Fibroblast of lung (primary cell): ENCODE results near the gene TMCC1. TPM values are rescaled to one million over a fixed set of nuclear protein-coding genes. Genes with fewer than 3 reads are reported as not detected.

Experiments used
- DNase-seq, 2 donors: peaks; one replicate each; pipeline versions ENCODE4 v3.0.0 to v3.0.0-alpha.2; 2010; ENCODE audit warnings: low read depth in 2 of 2
- H2AFZ ChIP-seq: 2 replicates; pipeline ENCODE4 v1.5.1; 2012; ENCODE audit warnings: low read length, control low read depth, inconsistent platforms
- H3K27ac ChIP-seq: 2 replicates; pipeline ENCODE4 v1.5.1; 2011; ENCODE audit warnings: low read length, control low read depth; ENCODE audit not compliant: insufficient read depth
- H3K27me3 ChIP-seq: 2 replicates; pipeline ENCODE4 v1.5.1; 2011; ENCODE audit warnings: mild to moderate bottlenecking, low read length; ENCODE audit not compliant: control insufficient read depth, insufficient read depth
- H3K36me3 ChIP-seq: 2 replicates; pipeline ENCODE4 v1.5.1; 2011; ENCODE audit warnings: low read length; ENCODE audit not compliant: control insufficient read depth, insufficient read depth
- H3K4me1 ChIP-seq: 2 replicates; pipeline ENCODE4 v1.5.1; 2011; ENCODE audit warnings: low read length; ENCODE audit not compliant: control insufficient read depth, insufficient read depth; ENCODE audit errors: extremely low read depth
- H3K4me2 ChIP-seq: 2 replicates; pipeline ENCODE4 v1.5.1; 2011; ENCODE audit warnings: low read length, control low read depth; ENCODE audit not compliant: insufficient read depth; ENCODE audit errors: extremely low read depth
- H3K4me3 ChIP-seq, 4 experiments: fragments of 200-600 bp in 1 of 4; sonication (generic) in 1 of 4; replicated peaks in 1 of 4; 2 replicates each; pipeline ENCODE4 v1.5.1; 2011 to 2016; ENCODE audit warnings: low read length in 4 of 4, low read depth in 3 of 4, mild to moderate bottlenecking in 3 of 4, control low read depth in 2 of 4, inconsistent platforms in 1 of 4, mixed read lengths in 1 of 4; ENCODE audit not compliant: insufficient read depth in 1 of 4; ENCODE audit errors: control extremely low read depth in 1 of 4
- H3K79me2 ChIP-seq: 2 replicates; pipeline ENCODE4 v1.5.1; 2012; ENCODE audit warnings: mild to moderate bottlenecking, low read length, inconsistent platforms; ENCODE audit not compliant: control insufficient read depth, insufficient read depth
- H3K9ac ChIP-seq: 2 replicates; pipeline ENCODE4 v1.5.1; 2011; ENCODE audit warnings: mild to moderate bottlenecking, low read length, control low read depth; ENCODE audit not compliant: insufficient read depth
- H3K9me3 ChIP-seq: 2 replicates; pipeline ENCODE4 v1.5.1; 2012; ENCODE audit warnings: low read depth, low read length; ENCODE audit not compliant: control insufficient read depth, insufficient read depth
- H4K20me1 ChIP-seq: 2 replicates; pipeline ENCODE4 v1.5.1; 2011; ENCODE audit warnings: low read length; ENCODE audit not compliant: control insufficient read depth, insufficient read depth; ENCODE audit errors: extremely low read depth
- EZH2 ChIP-seq: IDR thresholded peaks from 2 replicates; pipeline ENCODE4 v1.5.1; 2012; ENCODE audit warnings: low read length, control low read depth, mild to moderate bottlenecking; ENCODE audit errors: missing control alignments
- polyA plus RNA-seq, 2 donors: library from polyadenylated mRNA; depleted of rRNA in 1 of 2; stranded (reverse) in 1 of 2; unstranded in 1 of 2; fragments of >200 nt; gene quantifications; 2 replicates each; pipeline ENCODE4 v1.2.1, GENCODE V29; 2011 to 2012; ENCODE audit warnings: missing spikeins in 1 of 2
- total RNA-seq: library from RNA; depleted of rRNA; stranded (reverse); fragments of >200 nt; gene quantifications from 2 replicates; pipeline ENCODE4 v1.2.1, GENCODE V29; 2014
- TF ChIP-seq, protein P1 (sequence below), 2 donors: IDR thresholded peaks in 1 of 2; conservative IDR thresholded peaks in 1 of 2; 1 replicate in 1 of 2; 2 replicates in 1 of 2; pipeline ENCODE4 v1.5.1; 2011 to 2012; ENCODE audit warnings: low read length in 2 of 2, control low read depth in 1 of 2, inconsistent platforms in 1 of 2, low read depth in 1 of 2, mild to moderate bottlenecking in 1 of 2

TMCC1 gene
- total and polyA plus RNA-seq, 2 donors (not counting 1 experiment from before 2014, with no cell fraction given) = 16.2 to 16.8 TPM

DNA sequence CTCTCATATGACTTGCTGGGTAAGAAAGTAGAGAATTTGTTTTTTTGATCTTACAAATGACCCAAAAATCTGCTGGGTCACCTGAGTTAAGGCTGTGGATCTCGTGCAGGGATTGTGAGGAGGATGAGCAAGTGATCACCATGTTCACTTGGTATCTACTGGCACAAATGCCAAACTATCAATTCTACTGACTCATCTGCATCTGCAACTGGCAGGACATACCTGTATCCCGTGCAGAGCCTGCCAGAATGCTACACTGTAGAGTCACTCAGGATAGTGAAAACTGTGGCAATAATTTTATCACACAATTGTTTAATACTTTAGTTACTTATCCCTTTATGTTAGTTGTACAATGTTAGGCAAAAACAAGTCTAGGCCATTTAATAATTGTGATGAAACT lies 157.4 kb downstream of the TMCC1 start:
- H4K20me1 ChIP-seq = no peaks in the 10 kb centered on the region

DNA sequence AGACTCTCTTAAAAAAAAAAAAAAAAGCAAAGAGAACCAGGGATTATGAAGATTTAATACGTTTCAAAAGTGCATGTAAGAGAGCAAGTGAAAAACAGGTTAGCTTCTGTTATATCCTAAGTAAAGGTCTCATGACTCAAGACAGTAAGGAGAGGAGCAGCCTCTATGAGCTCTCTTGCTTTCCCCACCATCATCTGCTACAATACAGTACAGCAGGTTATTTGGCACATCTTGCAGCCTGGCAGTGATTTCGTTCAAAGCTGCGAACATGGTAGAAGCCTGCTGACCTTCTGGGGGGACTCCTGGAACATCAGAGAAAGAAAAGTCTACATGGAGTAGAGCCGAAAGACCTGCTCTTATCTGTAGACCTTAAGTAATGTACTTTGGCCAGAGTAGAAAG lies 157.9 kb downstream of the TMCC1 start:
- no peak overlapping the region for H3K4me3 ChIP-seq
- TF ChIP-seq, protein P1, sequence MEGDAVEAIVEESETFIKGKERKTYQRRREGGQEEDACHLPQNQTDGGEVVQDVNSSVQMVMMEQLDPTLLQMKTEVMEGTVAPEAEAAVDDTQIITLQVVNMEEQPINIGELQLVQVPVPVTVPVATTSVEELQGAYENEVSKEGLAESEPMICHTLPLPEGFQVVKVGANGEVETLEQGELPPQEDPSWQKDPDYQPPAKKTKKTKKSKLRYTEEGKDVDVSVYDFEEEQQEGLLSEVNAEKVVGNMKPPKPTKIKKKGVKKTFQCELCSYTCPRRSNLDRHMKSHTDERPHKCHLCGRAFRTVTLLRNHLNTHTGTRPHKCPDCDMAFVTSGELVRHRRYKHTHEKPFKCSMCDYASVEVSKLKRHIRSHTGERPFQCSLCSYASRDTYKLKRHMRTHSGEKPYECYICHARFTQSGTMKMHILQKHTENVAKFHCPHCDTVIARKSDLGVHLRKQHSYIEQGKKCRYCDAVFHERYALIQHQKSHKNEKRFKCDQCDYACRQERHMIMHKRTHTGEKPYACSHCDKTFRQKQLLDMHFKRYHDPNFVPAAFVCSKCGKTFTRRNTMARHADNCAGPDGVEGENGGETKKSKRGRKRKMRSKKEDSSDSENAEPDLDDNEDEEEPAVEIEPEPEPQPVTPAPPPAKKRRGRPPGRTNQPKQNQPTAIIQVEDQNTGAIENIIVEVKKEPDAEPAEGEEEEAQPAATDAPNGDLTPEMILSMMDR (conservative IDR thresholded peaks at IDR 0.05 in 1 of 2, IDR thresholded peaks at IDR 0.05 in 1 of 2; ENCODE audit: low read depth in 1 of 2, low read length in 2 of 2) = no peak
- TF ChIP-seq EZH2 = no peak
- no peak overlapping the region for H3K9ac ChIP-seq
- no peak for DNase-seq
- no peaks in the 10 kb centered on the region for H3K9me3 ChIP-seq
- no peaks in the 10 kb centered on the region for H3K4me1 ChIP-seq
- no peaks in the 10 kb centered on the region for H3K27me3 ChIP-seq
- no peak overlapping the region for H2AFZ ChIP-seq
- H4K20me1 ChIP-seq = no peaks in the 10 kb centered on the region
- H3K79me2 ChIP-seq = no peaks in the 10 kb centered on the region
- H3K4me2 ChIP-seq = no peak overlapping the region
- no peak overlapping the region for H3K27ac ChIP-seq
- H3K36me3 ChIP-seq = no peaks in the 10 kb centered on the region

More for the DNA sequence above, 157.4 kb downstream of the TMCC1 start:
- Histone ChIP-seq H3K4me2 (no peak overlapping the region), H2AFZ (no peak overlapping the region), H3K9me3 (no peaks in the 10 kb centered on the region), H3K36me3 (no peaks in the 10 kb centered on the region), H3K79me2 (no peaks in the 10 kb centered on the region), H3K27me3 (no peaks in the 10 kb centered on the region), H3K27ac (no peak overlapping the region), H3K9ac (no peak overlapping the region), H3K4me3 (no peak overlapping the region), H3K4me1 (no peaks in the 10 kb centered on the region)
- no peak for DNase-seq
- no peak for TF ChIP-seq EZH2
- TF ChIP-seq, protein P1 (conservative IDR thresholded peaks at IDR 0.05 in 1 of 2, IDR thresholded peaks at IDR 0.05 in 1 of 2; ENCODE audit: low read depth in 1 of 2, low read length in 2 of 2) = no peak

DNA sequence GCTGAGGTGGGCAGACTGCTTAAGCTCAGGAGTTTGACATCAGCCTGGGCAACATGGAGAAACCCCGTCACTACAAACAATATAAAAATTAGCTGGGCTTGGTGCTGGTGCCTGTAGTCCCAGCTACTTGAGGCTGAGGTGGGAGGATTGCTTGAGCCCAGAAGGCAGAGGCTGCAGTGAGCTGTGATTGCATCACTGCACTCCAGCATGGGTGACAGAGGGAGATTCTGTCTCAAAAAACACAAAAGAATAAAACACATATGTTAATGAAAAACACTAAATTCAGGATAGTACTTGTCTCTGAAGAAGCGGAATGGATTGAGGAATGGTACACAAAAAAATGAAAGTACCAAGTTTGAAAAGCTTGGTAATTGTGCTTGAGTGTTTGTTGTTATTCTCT lies 159.1 kb downstream of the TMCC1 start:
- TF ChIP-seq, protein P1 (conservative IDR thresholded peaks at IDR 0.05 in 1 of 2, IDR thresholded peaks at IDR 0.05 in 1 of 2; ENCODE audit: low read depth in 1 of 2, low read length in 2 of 2) = no peak
- TF ChIP-seq EZH2 = no peak
- no peaks in the 10 kb centered on the region for H3K36me3 ChIP-seq
- no peak overlapping the region for H3K27ac ChIP-seq
- H2AFZ ChIP-seq = no peak overlapping the region
- H3K4me2 ChIP-seq = no peak overlapping the region
- no peaks in the 10 kb centered on the region for H3K9me3 ChIP-seq
- no peaks in the 10 kb centered on the region for H4K20me1 ChIP-seq
- DNase-seq = no peak
- no peaks in the 10 kb centered on the region for H3K4me1 ChIP-seq
- no peaks in the 10 kb centered on the region for H3K27me3 ChIP-seq
- H3K4me3 ChIP-seq = no peak overlapping the region
- no peaks in the 10 kb centered on the region for H3K79me2 ChIP-seq
- no peak overlapping the region for H3K9ac ChIP-seq
